ENCODE measurements around the gene SLAMF9. TPM values are rescaled to one million over a fixed set of nuclear protein-coding genes. Genes with fewer than 3 reads are reported as not detected.
"Not testable (repeated sequence)": the region's sequence is repeated elsewhere in the genome, so short reads cannot be mapped to it uniquely, and the experiment has no call there.

Gene SLAMF9
- total RNA-seq, 1 donor from 2014 or later: not detected

GRCh38 chr1:159914252-159915018 is 39.6 kb downstream of the SLAMF9 start:
- no peak for ATAC-seq
- DNase-seq: no peak
- intact Hi-C loops (cut with micrococcal nuclease): no loop called here

GRCh38 chr1:159913451-159914192 is 40.4 kb downstream of the SLAMF9 start:
- ATAC-seq (no peak), DNase-seq (no peak)
- intact Hi-C loops (cut with micrococcal nuclease): no loop called here

- intact Hi-C loops (cut with micrococcal nuclease): no loop called here
These were observed 42.5 kb downstream of the SLAMF9 start for GRCh38 chr1:159911326-159912070.

GRCh38 chr1:159908031-159908940 is 45.8 kb downstream of the SLAMF9 start:
- intact Hi-C loops (cut with micrococcal nuclease): no loop called here
- no peak for DNase-seq
- ATAC-seq: no peak

More at GRCh38 chr1:159911326-159912070, 42.5 kb downstream of the SLAMF9 start:
- ATAC-seq (no peak), DNase-seq (no peak)

- no peak for ATAC-seq
- intact Hi-C loops (cut with micrococcal nuclease): no loop called here
These were observed 47.1 kb downstream of the SLAMF9 start for GRCh38 chr1:159906960-159907359.

GRCh38 chr1:159904036-159904435 is 50.0 kb downstream of the SLAMF9 start:
- ATAC-seq; DNase-seq; intact Hi-C loops (cut with micrococcal nuclease): not testable (repeated sequence)

More at GRCh38 chr1:159906960-159907359, 47.1 kb downstream of the SLAMF9 start:
- no peak for DNase-seq

- intact Hi-C loops (cut with micrococcal nuclease): no loop called here
- no peak for ATAC-seq
- no peak for DNase-seq
These were observed 51.5 kb downstream of the SLAMF9 start for GRCh38 chr1:159902541-159902940.

Other genes starting within 250 kb of the SLAMF9 start
- not detected for gene CRP, start 239.6 kb downstream of the SLAMF9 start, total RNA-seq
- 18.7 TPM for gene DUSP23, start 173.3 kb downstream of the SLAMF9 start, total RNA-seq
- gene FCRL6, start 151.9 kb downstream of the SLAMF9 start, total RNA-seq: 0.82 TPM
- gene SLAMF8, start 127.4 kb downstream of the SLAMF9 start, total RNA-seq: 2.4 TPM
- not detected for gene VSIG8, start 91.6 kb downstream of the SLAMF9 start, total RNA-seq
- gene CFAP45, start 54.1 kb downstream of the SLAMF9 start, total RNA-seq: 1.7 TPM
- 104 TPM for gene TAGLN2, start 28.7 kb downstream of the SLAMF9 start, total RNA-seq
- 0.79 TPM for gene IGSF9, start 8.6 kb downstream of the SLAMF9 start, total RNA-seq
- gene PIGM, start 77.8 kb upstream of the SLAMF9 start, total RNA-seq: 2.4 TPM
- gene KCNJ10, start 115.9 kb upstream of the SLAMF9 start, total RNA-seq: not detected
- not detected for gene KCNJ9, start 127.3 kb upstream of the SLAMF9 start, total RNA-seq
- gene IGSF8, start 144.4 kb upstream of the SLAMF9 start, total RNA-seq: 19.2 TPM
- gene ATP1A2, start 161.5 kb upstream of the SLAMF9 start, total RNA-seq: 243 TPM
- not detected for gene ATP1A4, start 197.4 kb upstream of the SLAMF9 start, total RNA-seq
- 20.0 TPM for gene CASQ1, start 236.3 kb upstream of the SLAMF9 start, total RNA-seq

All from left ventricle myocardium superior (tissue), 1 donor.